Tibial nerve (tissue), 4 donors: ENCODE data around the gene STX18. TPM values are rescaled to one million over a fixed set of nuclear protein-coding genes. Genes with fewer than 3 reads are reported as not detected.

Experiments
- DNase-seq, 2 donors: peaks; one replicate each; pipeline ENCODE4 v3.0.0-alpha.2; 2019; ENCODE audit warnings: low spot score in 2 of 2
- H3K27ac ChIP-seq, 4 donors: fragments of 200-600 bp; sonication (generic) in 3 of 4; one replicate each; pipeline ENCODE4 v1.5.1; 2017 to 2019; ENCODE audit warnings: mild to moderate bottlenecking in 1 of 4
- H3K27me3 ChIP-seq, 2 donors: fragments of 200-600 bp; sonication (generic) in 1 of 2; one replicate each; pipeline versions ENCODE4 v1.5.1 to v1.6.0; 2017 to 2019
- H3K36me3 ChIP-seq, 3 donors: fragments of 200-600 bp; sonication (generic); one replicate each; pipeline ENCODE4 v1.5.1; 2018 to 2019
- H3K4me1 ChIP-seq, 4 donors: fragments of 200-600 bp; sonication (generic) in 3 of 4; one replicate each; pipeline ENCODE4 v1.5.1; 2017 to 2019
- H3K4me3 ChIP-seq, 4 donors: fragments of 200-600 bp; sonication (generic) in 3 of 4; one replicate each; pipeline ENCODE4 v1.5.1; 2017 to 2019; ENCODE audit warnings: mild to moderate bottlenecking in 1 of 4, moderate library complexity in 1 of 4
- H3K9me3 ChIP-seq, 4 donors: fragments of 200-600 bp; sonication (generic) in 3 of 4; one replicate each; pipeline ENCODE4 v1.5.1; 2017 to 2019
- EP300 ChIP-seq, 2 donors: sonication (generic); formaldehyde crosslinking; IDR thresholded peaks; one replicate each; pipeline ENCODE4 v1.6.1; 2017; ENCODE audit warnings: antibody characterized with exemption in 2 of 2, mild to moderate bottlenecking in 1 of 2
- POLR2A ChIP-seq, 2 donors: fragments of 450-650 bp; IDR thresholded peaks; one replicate each; pipeline ENCODE4 v1.6.1; 2017; ENCODE audit warnings: antibody characterized with exemption in 2 of 2, mild to moderate bottlenecking in 2 of 2, moderate library complexity in 2 of 2
- WGBS, 2 donors: methylation state at CpG; one replicate each; pipeline ENCODE4 v1.1.5; 2018; 5-methylcytosine and 5-hydroxymethylcytosine counted together
- total RNA-seq, 4 donors: library from RNA; depleted of rRNA; stranded (reverse); fragments of >200 nt; gene quantifications; one replicate each; pipeline ENCODE4 v1.1.0, GENCODE V29; 2016
- TF ChIP-seq, protein P1 (sequence below), 5 experiments: fragments of 200-600 bp in 3 of 5; fragments of 450-650 bp in 2 of 5; sonication (generic) in 3 of 5; IDR thresholded peaks; one replicate each; pipeline ENCODE4 v1.5.1; 2016 to 2019; ENCODE audit warnings: antibody characterized with exemption in 5 of 5, mild to moderate bottlenecking in 3 of 5, moderate library complexity in 2 of 5

The STX18 gene
- total RNA-seq, 4 donors from 2014 or later, result 16.5 to 37.5 (median 21.4) TPM

DNA sequence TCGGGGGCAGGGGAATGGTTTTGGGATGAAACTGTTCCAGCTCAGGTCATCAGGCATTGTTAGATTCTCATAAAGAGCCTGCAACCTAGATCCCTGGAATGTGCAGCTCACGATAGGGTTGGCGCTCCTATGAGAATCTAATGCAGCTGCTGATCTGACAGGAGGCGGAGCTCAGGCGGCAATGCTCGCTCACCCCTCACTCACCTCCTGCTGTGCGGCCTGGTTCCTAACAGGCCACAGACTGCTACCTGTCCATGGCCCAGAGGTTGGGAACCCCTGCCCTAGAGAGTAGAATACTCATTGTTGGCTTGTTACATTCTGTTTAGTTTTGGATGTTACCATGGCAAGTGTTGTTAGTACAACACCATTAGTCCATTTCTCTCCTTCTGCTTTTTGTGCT is 40.8 kb upstream of the STX18 start:
- no peaks in the 10 kb centered on the region for H3K4me1 ChIP-seq
- DNase-seq, result no peak
- H3K4me3 ChIP-seq, result no peak overlapping the region
- H3K27ac ChIP-seq, result no peak overlapping the region
- no peaks in the 10 kb centered on the region for H3K27me3 ChIP-seq
- H3K9me3 ChIP-seq, result peaks cover 0 to 3% (median 0%) of the 10 kb centered on the region in 4 donors
- WGBS, 2 donors, result 91 to 94% methylated on average over 7 of the region's 7 CpGs
- no peak for TF ChIP-seq POLR2A (IDR thresholded peaks at IDR 0.05)
- no peak for TF ChIP-seq EP300 (IDR thresholded peaks at IDR 0.05)
- TF ChIP-seq, protein P1, sequence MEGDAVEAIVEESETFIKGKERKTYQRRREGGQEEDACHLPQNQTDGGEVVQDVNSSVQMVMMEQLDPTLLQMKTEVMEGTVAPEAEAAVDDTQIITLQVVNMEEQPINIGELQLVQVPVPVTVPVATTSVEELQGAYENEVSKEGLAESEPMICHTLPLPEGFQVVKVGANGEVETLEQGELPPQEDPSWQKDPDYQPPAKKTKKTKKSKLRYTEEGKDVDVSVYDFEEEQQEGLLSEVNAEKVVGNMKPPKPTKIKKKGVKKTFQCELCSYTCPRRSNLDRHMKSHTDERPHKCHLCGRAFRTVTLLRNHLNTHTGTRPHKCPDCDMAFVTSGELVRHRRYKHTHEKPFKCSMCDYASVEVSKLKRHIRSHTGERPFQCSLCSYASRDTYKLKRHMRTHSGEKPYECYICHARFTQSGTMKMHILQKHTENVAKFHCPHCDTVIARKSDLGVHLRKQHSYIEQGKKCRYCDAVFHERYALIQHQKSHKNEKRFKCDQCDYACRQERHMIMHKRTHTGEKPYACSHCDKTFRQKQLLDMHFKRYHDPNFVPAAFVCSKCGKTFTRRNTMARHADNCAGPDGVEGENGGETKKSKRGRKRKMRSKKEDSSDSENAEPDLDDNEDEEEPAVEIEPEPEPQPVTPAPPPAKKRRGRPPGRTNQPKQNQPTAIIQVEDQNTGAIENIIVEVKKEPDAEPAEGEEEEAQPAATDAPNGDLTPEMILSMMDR (IDR thresholded peaks at IDR 0.05), result no peak
- peaks cover 0 to 5% (median 0%) of the 10 kb centered on the region in 3 donors for H3K36me3 ChIP-seq

DNA sequence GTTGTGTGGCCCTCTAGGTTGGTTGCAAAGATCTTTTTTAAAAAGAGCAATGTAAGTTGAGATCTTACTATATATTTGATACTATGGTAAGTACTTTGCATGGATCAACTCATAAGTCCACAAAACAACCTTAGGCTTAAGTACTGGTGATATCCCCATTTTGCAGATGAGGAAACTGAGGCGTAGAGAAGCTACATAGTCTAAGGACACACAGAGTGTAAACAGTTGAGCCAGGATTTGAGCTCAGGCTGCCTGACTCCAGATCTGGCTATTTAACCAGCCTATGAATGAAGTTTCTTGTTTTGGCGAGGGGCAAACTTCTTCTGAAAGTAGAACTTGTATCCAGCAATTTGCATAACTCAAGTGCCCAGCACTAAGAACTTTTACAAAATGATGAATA is 38.6 kb upstream of the STX18 start:
- H3K4me1 ChIP-seq, result peaks cover 0 to 3% (median 0%) of the 10 kb centered on the region in 4 donors
- no peaks in the 10 kb centered on the region for H3K9me3 ChIP-seq
- DNase-seq, result no peak
- no peaks in the 10 kb centered on the region for H3K27me3 ChIP-seq
- no peak overlapping the region for H3K4me3 ChIP-seq
- H3K27ac ChIP-seq, result no peak overlapping the region
- no peaks in the 10 kb centered on the region for H3K36me3 ChIP-seq
- no peak for TF ChIP-seq POLR2A (IDR thresholded peaks at IDR 0.05)
- TF ChIP-seq, protein P1 (IDR thresholded peaks at IDR 0.05), result no peak
- no peak for TF ChIP-seq EP300 (IDR thresholded peaks at IDR 0.05)
- 78 to 81% methylated on average over 2 of the region's 2 CpGs for WGBS, 2 donors

DNA sequence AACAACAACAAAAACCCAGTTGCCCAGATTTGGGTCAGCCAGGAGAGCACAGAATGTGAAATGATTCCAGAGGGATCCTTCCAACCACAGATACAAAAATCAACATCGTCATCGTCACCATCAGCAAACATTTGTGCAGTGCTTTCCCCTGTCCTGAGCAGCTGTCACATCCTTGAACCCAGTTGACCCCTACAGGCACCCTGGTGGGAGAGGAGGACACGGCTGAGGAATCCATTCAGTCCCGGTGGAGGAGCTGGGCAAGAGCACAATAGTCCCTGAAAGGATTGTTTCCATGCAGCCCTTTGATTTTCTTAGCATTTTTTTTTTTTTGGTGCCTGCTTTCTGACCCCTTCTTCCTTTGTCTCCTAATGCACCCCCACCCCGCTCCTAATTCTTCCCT is 37.1 kb upstream of the STX18 start:
- TF ChIP-seq POLR2A (IDR thresholded peaks at IDR 0.05) (no peak), EP300 (IDR thresholded peaks at IDR 0.05) (no peak)
- TF ChIP-seq, protein P1 (IDR thresholded peaks at IDR 0.05), result no peak
- WGBS, 2 donors, result 49 to 56% methylated on average over 5 of the region's 5 CpGs
- no peaks in the 10 kb centered on the region for H3K36me3 ChIP-seq
- H3K9me3 ChIP-seq, result no peaks in the 10 kb centered on the region
- no peak overlapping the region for H3K27ac ChIP-seq
- peaks cover 0 to 7% (median 0%) of the 10 kb centered on the region in 4 donors for H3K4me1 ChIP-seq
- no peak for DNase-seq
- no peaks in the 10 kb centered on the region for H3K27me3 ChIP-seq
- H3K4me3 ChIP-seq, result no peak overlapping the region

DNA sequence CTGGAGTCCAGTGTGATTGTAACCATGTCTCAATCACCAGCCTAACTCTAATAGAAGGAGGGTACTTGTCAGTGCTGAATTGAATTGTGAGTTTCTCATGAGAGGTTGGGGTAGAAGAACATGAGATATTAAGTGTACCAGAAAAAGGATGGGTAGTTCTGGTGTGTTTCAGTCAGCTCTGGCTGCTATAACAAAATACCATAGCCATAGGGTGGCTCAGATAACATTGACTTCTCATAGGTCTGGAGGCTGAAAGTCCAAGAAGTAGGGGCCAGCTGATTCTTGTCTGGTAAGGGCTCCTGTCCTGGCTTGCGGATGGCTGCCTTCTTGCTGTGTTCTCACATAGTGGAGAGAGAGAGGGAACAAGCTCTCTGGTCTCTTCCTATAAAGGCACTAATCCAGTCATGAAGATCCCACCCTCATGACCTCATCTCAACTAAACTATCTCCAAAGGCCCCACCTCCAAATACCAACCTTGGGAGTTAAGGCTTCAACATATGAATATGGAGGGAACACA is 35.6 kb upstream of the STX18 start:
- Histone ChIP-seq H3K4me3 (no peak overlapping the region), H3K36me3 (no peaks in the 10 kb centered on the region), H3K27me3 (no peaks in the 10 kb centered on the region), H3K27ac (no peak overlapping the region), H3K9me3 (no peaks in the 10 kb centered on the region), H3K4me1 (peaks cover 0 to 13% (median 0%) of the 10 kb centered on the region in 4 donors)
- TF ChIP-seq, protein P1 (IDR thresholded peaks at IDR 0.05), result no peak
- no peak for TF ChIP-seq EP300 (IDR thresholded peaks at IDR 0.05)
- no peak for TF ChIP-seq POLR2A (IDR thresholded peaks at IDR 0.05)
- 100% methylated on average over 1 of the region's 1 CpG for WGBS, 2 donors
- DNase-seq, result no peak

DNA sequence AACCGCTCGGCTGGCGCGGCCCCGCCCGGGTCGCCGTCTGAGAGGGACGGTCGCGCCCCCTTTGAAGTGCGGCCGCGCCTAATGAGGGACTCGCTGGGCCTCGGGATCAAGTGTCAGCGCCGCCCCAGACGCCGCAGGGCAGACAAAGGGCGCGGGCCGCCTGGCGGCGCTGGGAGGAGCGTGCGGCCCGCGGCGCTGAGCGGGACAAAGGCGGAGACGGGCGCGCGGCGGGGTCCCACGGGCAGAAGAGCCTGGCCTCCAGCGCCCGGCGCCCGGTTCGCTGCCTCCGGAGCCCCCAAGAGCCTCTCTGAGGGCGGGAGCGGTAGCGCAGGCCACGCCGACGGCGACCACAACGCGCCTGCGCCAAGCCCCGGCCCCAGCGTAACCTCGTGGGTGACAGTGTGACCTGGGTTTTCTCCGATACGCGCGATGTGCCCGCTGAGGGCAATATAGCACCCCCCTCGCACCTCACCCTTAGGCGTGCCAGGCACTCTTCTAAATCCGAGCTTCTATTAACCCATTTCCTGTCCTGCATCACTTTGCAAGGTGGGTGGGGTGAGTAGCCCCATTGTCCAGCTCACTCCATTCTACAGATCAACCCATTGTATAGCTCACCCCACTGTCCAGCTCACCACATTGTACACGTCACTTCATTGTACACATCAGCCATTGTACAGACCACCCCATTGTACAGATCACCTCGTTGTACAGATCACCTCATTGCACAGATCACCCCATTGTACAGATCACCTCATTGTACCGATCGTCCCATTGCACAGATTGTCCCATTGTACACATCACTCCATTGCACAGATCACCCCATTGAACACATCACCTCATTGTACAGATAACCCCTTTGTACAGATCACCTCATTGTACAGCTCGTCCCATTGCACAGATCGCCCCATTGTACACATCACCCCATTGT is 33.7 kb upstream of the STX18 start:
- WGBS, 2 donors, result 10 to 15% methylated on average over 38 to 54 of the region's 71 CpGs

More for the DNA sequence above, 33.7 kb upstream of the STX18 start:
- TF ChIP-seq POLR2A (IDR thresholded peaks at IDR 0.05) (no peak), EP300 (IDR thresholded peaks at IDR 0.05) (no peak)
- TF ChIP-seq, protein P1 (IDR thresholded peaks at IDR 0.05), result peak in 4 of 5 experiments; percentile 51 to 88 (median 70)
- H3K4me1 ChIP-seq, result peaks cover 0 to 13% (median 0%) of the 10 kb centered on the region in 4 donors
- peak overlapping the region in 3 of 4 donors; percentile 63 to 79 (median 77) for H3K27ac ChIP-seq
- no peaks in the 10 kb centered on the region for H3K27me3 ChIP-seq
- no peaks in the 10 kb centered on the region for H3K9me3 ChIP-seq
- H3K4me3 ChIP-seq, result peak overlapping the region; percentile 41 to 87 (median 78)
- DNase-seq, result peak in 1 of 2 donors; percentile 13
- H3K36me3 ChIP-seq, result peaks cover 0 to under 1% (median 0%) of the 10 kb centered on the region in 3 donors
